K562 (cell line): ENCODE results near the gene CELSR2. TPM values are rescaled to one million over a fixed set of nuclear protein-coding genes. Genes with fewer than 3 reads are reported as not detected.

ENCODE experiments used
- BCOR ChIP-seq: fragments of 450-650 bp; IDR thresholded peaks from 2 replicates; pipeline ENCODE4 v1.6.1; 2016
- CAMTA2 ChIP-seq: fragments of 250-450 bp; sonication (Bioruptor Pico); conservative IDR thresholded peaks from 2 replicates; pipeline ENCODE4 v1.5.1; 2022
- CREBBP ChIP-seq: IDR thresholded peaks from one replicate; pipeline ENCODE4 v1.6.1; 2012; ENCODE audit warnings: low read depth, mild to moderate bottlenecking, control low read depth, inconsistent platforms, low read length
- CREM ChIP-seq: IDR thresholded peaks from 2 replicates; pipeline ENCODE4 v1.6.1; 2014; ENCODE audit warnings: antibody characterized with exemption, low read depth
- FOXK1 ChIP-seq: sonication (generic); formaldehyde crosslinking; IDR thresholded peaks from 2 replicates; pipeline ENCODE4 v1.8.0; 2022; ENCODE audit warnings: missing genetic modification reagents, mild to moderate bottlenecking, borderline replicate concordance
- HMG20A ChIP-seq: fragments of 450-650 bp; formaldehyde crosslinking; conservative IDR thresholded peaks from 2 replicates; pipeline ENCODE4 v1.4.0; 2020; ENCODE audit warnings: mild to moderate bottlenecking, mixed read lengths
- KDM5B ChIP-seq: fragments of 200-600 bp; sonication (generic); IDR thresholded peaks from 2 replicates; pipeline ENCODE4 v1.6.1; 2012; ENCODE audit warnings: low read depth, mild to moderate bottlenecking, moderate library complexity, low read length, control low read depth, inconsistent platforms; ENCODE audit not compliant: insufficient replicate concordance
- NBN ChIP-seq: fragments of 450-650 bp; IDR thresholded peaks from 2 replicates; pipeline ENCODE4 v1.6.1; 2016; ENCODE audit warnings: low read depth, mild to moderate bottlenecking
- NR2C2 ChIP-seq, 2 experiments: fragments of 200-800 bp in 1 of 2; sonication (Bioruptor generic) in 1 of 2; sonication (generic) in 1 of 2; formaldehyde crosslinking in 1 of 2; IDR thresholded peaks; 2 replicates each; pipeline versions ENCODE4 v1.6.1 to v1.8.0; 2016 to 2022; ENCODE audit warnings: mild to moderate bottlenecking in 1 of 2, missing compliant biosample characterization in 1 of 2, missing genetic modification characterization in 1 of 2, missing genetic modification reagents in 1 of 2
- NRF1 ChIP-seq, 2 experiments: fragments of 450-650 bp; IDR thresholded peaks in 1 of 2; conservative IDR thresholded peaks in 1 of 2; 2 replicates each; pipeline ENCODE4 v1.6.1; 2014; ENCODE audit warnings: mild to moderate bottlenecking in 2 of 2
- PHB ChIP-seq: fragments of 250-450 bp; sonication (Bioruptor Pico); IDR thresholded peaks from 2 replicates; pipeline ENCODE4 v1.5.0; 2021
- RCOR1 ChIP-seq, 2 experiments: IDR thresholded peaks; 2 replicates each; pipeline ENCODE4 v1.6.1; 2012; ENCODE audit warnings: low read depth in 2 of 2, low read length in 2 of 2, borderline replicate concordance in 1 of 2, improper control_type of control experiment in 1 of 2
- SMARCA4 ChIP-seq: fragments of 450-650 bp; IDR thresholded peaks from 2 replicates; pipeline ENCODE4 v1.6.1; 2016
- SMC3 ChIP-seq: conservative IDR thresholded peaks from 2 replicates; pipeline ENCODE4 v1.6.1; 2011; ENCODE audit warnings: low read depth, low read length, improper control_type of control experiment; ENCODE audit not compliant: insufficient read depth
- SNIP1 ChIP-seq: fragments of 450-650 bp; IDR thresholded peaks from 2 replicates; pipeline ENCODE4 v1.7.1; 2017; ENCODE audit warnings: low read depth, mild to moderate bottlenecking
- SP1 ChIP-seq: sonication (generic); formaldehyde crosslinking; IDR thresholded peaks from 2 replicates; pipeline ENCODE4 v1.8.1; 2022; ENCODE audit warnings: mild to moderate bottlenecking, missing genetic modification reagents
- THRAP3 ChIP-seq: fragments of 450-650 bp; IDR thresholded peaks from 2 replicates; pipeline ENCODE4 v1.6.1; 2016; ENCODE audit warnings: mild to moderate bottlenecking, inconsistent platforms, borderline replicate concordance
- ZBTB1 ChIP-seq: sonication (generic); formaldehyde crosslinking; IDR thresholded peaks from 2 replicates; pipeline ENCODE4 v1.8.1; 2023; ENCODE audit warnings: missing genetic modification reagents, low read depth, mild to moderate bottlenecking, borderline replicate concordance
- ZNF436 ChIP-seq: fragments of 250-450, 450-650 bp; sonication (Bioruptor Pico); formaldehyde crosslinking; IDR thresholded peaks from 2 replicates; pipeline ENCODE4 v1.7.0; 2020; ENCODE audit warnings: mild to moderate bottlenecking
- ZNF766 ChIP-seq: fragments of 200-800 bp; sonication (Bioruptor generic); conservative IDR thresholded peaks from 2 replicates; pipeline ENCODE4 v1.6.1; 2016; ENCODE audit warnings: missing genetic modification characterization, missing compliant biosample characterization
- ZNF778 ChIP-seq: fragments of 450-650 bp; formaldehyde crosslinking; IDR thresholded peaks from 2 replicates; pipeline ENCODE4 v1.4.0; 2020; ENCODE audit warnings: mild to moderate bottlenecking, moderate library complexity
- polyA plus RNA-seq, 8 experiments: library from polyadenylated mRNA; depleted of rRNA in 4 of 8; stranded (reverse) in 5 of 8; unstranded in 3 of 8; fragments of >200 nt; fragmentation: Nextera tagmentation in 2 of 8; fragmentation: Illumina TruSeq in 1 of 8; extraction: Ambion mirVana in 2 of 8; extraction: Trizol in 1 of 8; gene quantifications; 2 replicates each; pipeline versions ENCODE4 v1.2.1 to v1.2.3, GENCODE V29; 2011 to 2014; ENCODE audit warnings: inconsistent platforms in 1 of 8, missing spikeins in 1 of 8
- total RNA-seq, 7 experiments: library from RNA; depleted of rRNA in 6 of 7; stranded (reverse); fragments of >200 nt in 6 of 7; fragmentation: Illumina TruSeq in 2 of 7; extraction: Trizol in 2 of 7; gene quantifications; 2 replicates each; pipeline versions ENCODE4 v1.2.1 to v1.2.3, GENCODE V29; 2011 to 2021; ENCODE audit warnings: low replicate concordance in 1 of 7
- TF ChIP-seq, protein P1 (sequence below): fragments of 200-800 bp; sonication (Bioruptor generic); IDR thresholded peaks from 2 replicates; pipeline ENCODE4 v1.6.1; 2017; ENCODE audit warnings: missing genetic modification characterization, missing compliant biosample characterization
- TF ChIP-seq, protein P2 (sequence below): sonication (generic); formaldehyde crosslinking; IDR thresholded peaks from 2 replicates; pipeline ENCODE4 v1.8.0; 2022; ENCODE audit warnings: missing genetic modification reagents, mild to moderate bottlenecking, borderline replicate concordance
- TF ChIP-seq, protein P3 (sequence below): fragments of 200-800 bp; sonication (Bioruptor generic); IDR thresholded peaks from 2 replicates; pipeline ENCODE4 v1.6.1; 2017; ENCODE audit warnings: missing genetic modification characterization, missing compliant biosample characterization

The CELSR2 gene
- total and polyA plus RNA-seq, 9 of the 15 experiments (the other 6 are each of a cell fraction or from before 2014, with no cell fraction given): 0.31 to 21.9 (median 4.2) TPM

DNA sequence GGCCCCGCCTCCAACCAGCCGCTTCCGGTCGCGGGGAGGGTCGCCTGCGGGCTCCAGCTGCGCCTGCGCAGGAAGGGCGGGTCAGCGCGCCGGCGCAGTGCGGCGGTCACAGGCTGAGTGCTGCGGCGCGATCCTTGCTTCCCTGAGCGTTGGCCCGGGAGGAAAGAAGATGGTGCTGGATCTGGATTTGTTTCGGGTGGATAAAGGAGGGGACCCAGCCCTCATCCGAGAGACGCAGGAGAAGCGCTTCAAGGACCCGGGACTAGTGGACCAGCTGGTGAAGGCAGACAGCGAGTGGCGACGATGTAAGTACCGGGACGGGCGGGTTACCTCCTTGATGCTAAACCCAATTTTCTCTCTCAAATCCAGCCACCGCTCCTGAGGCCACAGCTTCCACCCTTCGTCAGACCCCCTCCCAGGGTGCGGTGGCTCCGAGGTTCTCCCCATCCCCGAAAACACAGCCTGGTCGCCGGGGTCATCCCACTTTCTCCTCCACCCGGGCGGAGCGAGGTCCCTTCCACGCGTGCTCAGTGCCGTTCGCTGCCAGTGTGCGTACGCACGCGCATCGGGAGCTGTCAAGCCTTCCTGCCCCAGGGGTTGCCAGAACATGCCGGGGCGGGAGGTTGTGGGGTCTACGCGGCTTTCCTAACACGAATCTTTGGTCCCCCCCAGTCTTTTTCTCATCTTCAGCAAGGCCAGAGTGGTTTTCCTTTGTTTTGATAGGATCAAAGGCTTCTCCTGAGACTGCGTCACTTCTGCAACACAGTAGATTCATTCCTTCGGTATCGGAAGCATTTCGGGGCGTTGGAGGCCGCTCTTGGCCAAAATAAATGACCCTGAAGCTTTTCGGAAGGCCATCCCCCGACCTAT is 35.3 kb upstream of the CELSR2 start, which contains the start of gene SARS1 (continued):
- TF ChIP-seq NR2C2 (CRISPR knock-in tag; IDR thresholded peaks at IDR 0.05): peak; percentile 63
- peak; percentile 87 for TF ChIP-seq NR2C2 (tag; IDR thresholded peaks at IDR 0.05)
- peak; percentile 26 for TF ChIP-seq CREM
- TF ChIP-seq SP1 (CRISPR knock-in tag): peak; percentile 78
- TF ChIP-seq ZNF778 (CRISPR knock-in tag): no peak
- peak; percentile 98 to 99 for TF ChIP-seq NRF1 (conservative IDR thresholded peaks at IDR 0.05 in 1 of 2, IDR thresholded peaks at IDR 0.05 in 1 of 2)
- no peak for TF ChIP-seq ZNF436 (CRISPR knock-in tag)
- no peak for TF ChIP-seq SNIP1
- TF ChIP-seq ZBTB1: peak; percentile 64; the same call in 1 of the 2 replicates
- TF ChIP-seq RCOR1 (IDR thresholded peaks at IDR 0.05; ENCODE audit: borderline replicate concordance in 1 of 2, low read depth in 2 of 2, low read length in 2 of 2): 0 out of 4 replicates have a peak, but pooled peaks of 1 of the 2 experiments have one; percentile 10
- TF ChIP-seq HMG20A (CRISPR knock-in tag): no peak
- TF ChIP-seq, protein P1, sequence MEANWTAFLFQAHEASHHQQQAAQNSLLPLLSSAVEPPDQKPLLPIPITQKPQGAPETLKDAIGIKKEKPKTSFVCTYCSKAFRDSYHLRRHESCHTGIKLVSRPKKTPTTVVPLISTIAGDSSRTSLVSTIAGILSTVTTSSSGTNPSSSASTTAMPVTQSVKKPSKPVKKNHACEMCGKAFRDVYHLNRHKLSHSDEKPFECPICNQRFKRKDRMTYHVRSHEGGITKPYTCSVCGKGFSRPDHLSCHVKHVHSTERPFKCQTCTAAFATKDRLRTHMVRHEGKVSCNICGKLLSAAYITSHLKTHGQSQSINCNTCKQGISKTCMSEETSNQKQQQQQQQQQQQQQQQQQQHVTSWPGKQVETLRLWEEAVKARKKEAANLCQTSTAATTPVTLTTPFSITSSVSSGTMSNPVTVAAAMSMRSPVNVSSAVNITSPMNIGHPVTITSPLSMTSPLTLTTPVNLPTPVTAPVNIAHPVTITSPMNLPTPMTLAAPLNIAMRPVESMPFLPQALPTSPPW (CRISPR knock-in tag): peak; percentile 97
- TF ChIP-seq, protein P2, sequence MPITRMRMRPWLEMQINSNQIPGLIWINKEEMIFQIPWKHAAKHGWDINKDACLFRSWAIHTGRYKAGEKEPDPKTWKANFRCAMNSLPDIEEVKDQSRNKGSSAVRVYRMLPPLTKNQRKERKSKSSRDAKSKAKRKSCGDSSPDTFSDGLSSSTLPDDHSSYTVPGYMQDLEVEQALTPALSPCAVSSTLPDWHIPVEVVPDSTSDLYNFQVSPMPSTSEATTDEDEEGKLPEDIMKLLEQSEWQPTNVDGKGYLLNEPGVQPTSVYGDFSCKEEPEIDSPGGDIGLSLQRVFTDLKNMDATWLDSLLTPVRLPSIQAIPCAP (CRISPR knock-in tag): peak; percentile 44; the same call in 1 of the 2 replicates
- peak; percentile 87; the same call in 1 of the 2 replicates for TF ChIP-seq FOXK1 (CRISPR knock-in tag)
- TF ChIP-seq CREBBP: no peak
- TF ChIP-seq KDM5B: peak; percentile 80
- TF ChIP-seq CAMTA2 (CRISPR knock-in tag): no peak
- TF ChIP-seq SMARCA4: no peak
- TF ChIP-seq SMC3: no peak
- no peak for TF ChIP-seq THRAP3
- 0 out of 2 replicates have a peak, but pooled peaks have one; percentile 78 for TF ChIP-seq PHB (CRISPR knock-in tag)
- TF ChIP-seq, protein P3, sequence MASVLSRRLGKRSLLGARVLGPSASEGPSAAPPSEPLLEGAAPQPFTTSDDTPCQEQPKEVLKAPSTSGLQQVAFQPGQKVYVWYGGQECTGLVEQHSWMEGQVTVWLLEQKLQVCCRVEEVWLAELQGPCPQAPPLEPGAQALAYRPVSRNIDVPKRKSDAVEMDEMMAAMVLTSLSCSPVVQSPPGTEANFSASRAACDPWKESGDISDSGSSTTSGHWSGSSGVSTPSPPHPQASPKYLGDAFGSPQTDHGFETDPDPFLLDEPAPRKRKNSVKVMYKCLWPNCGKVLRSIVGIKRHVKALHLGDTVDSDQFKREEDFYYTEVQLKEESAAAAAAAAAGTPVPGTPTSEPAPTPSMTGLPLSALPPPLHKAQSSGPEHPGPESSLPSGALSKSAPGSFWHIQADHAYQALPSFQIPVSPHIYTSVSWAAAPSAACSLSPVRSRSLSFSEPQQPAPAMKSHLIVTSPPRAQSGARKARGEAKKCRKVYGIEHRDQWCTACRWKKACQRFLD (CRISPR knock-in tag): peak; percentile 52; the same call in 1 of the 2 replicates
- peak; percentile 15; the same call in 1 of the 2 replicates for TF ChIP-seq NBN
- TF ChIP-seq ZNF766 (CRISPR knock-in tag): peak; percentile 0; the same call in 1 of the 2 replicates
- peak; percentile 56 for TF ChIP-seq BCOR
